ENCODE measurements around the gene TCEA2. TPM values are rescaled to one million over a fixed set of nuclear protein-coding genes. Genes with fewer than 3 reads are reported as not detected.

The TCEA2 gene
- total RNA-seq, 2 experiments from 2014 or later = 36.4 to 71.2 TPM

DNA sequence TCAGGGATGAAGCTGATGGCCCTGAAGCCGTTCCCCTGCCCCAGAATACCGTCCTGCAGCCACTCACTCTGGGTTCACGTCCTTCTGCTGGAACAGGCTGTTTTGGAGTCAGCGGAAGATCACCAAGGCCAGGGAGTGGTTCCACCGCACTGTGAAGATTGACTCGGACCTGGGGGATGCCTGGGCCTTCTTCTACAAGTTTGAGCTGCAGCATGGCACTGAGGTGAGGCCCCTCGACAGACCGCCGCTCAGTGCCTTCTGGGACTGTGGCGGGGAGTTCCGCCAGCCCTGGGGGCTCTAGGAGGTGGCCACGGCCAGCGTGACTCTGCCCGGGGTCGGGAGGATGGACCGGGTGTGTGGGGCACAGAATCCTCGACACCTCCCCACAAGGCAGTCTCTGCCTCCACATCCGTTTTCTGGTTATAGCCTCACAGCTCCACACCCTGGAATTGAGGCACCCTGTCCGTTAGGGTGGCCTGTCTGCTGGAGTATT, 31.1 kb upstream of the TCEA2 start:
- peaks cover 5% of the 10 kb centered on the region for H3K4me1 ChIP-seq (ENCODE audit: insufficient read depth, low read length, poor library complexity, severe bottlenecking)
- no peaks in the 10 kb centered on the region for H3K9me3 ChIP-seq (ENCODE audit: low read length)
- intact Hi-C loops (cut with micrococcal nuclease; ENCODE audit: unreplicated experiment) = no loop called here
- no peak overlapping the region for H3K4me3 ChIP-seq (ENCODE audit: low read depth, low read length, poor library complexity, severe bottlenecking)
- H3K4me2 ChIP-seq (ENCODE audit: low read length) = no peak overlapping the region
- no peak overlapping the region for H3K27ac ChIP-seq (ENCODE audit: low read depth, low read length, poor library complexity, severe bottlenecking)
- no peaks in the 10 kb centered on the region for H4K20me1 ChIP-seq (ENCODE audit: insufficient read depth, low read length)
- DNase-seq (ENCODE audit: low spot score) = no peak
- peaks cover 68% of the 10 kb centered on the region for H3K36me3 ChIP-seq (ENCODE audit: insufficient read depth, low read length)
- H2AFZ ChIP-seq (ENCODE audit: low read length) = no peak overlapping the region
- H3K9me2 ChIP-seq (ENCODE audit: insufficient read depth, low read length) = no peaks in the 10 kb centered on the region
- ChIA-PET CTCF (ENCODE audit: unreplicated experiment) (no interaction called here), POLR2A (no interaction called here)
- no peaks in the 10 kb centered on the region for H3K79me2 ChIP-seq (ENCODE audit: insufficient read depth, low read depth, low read length)
- TF ChIP-seq, protein P1, sequence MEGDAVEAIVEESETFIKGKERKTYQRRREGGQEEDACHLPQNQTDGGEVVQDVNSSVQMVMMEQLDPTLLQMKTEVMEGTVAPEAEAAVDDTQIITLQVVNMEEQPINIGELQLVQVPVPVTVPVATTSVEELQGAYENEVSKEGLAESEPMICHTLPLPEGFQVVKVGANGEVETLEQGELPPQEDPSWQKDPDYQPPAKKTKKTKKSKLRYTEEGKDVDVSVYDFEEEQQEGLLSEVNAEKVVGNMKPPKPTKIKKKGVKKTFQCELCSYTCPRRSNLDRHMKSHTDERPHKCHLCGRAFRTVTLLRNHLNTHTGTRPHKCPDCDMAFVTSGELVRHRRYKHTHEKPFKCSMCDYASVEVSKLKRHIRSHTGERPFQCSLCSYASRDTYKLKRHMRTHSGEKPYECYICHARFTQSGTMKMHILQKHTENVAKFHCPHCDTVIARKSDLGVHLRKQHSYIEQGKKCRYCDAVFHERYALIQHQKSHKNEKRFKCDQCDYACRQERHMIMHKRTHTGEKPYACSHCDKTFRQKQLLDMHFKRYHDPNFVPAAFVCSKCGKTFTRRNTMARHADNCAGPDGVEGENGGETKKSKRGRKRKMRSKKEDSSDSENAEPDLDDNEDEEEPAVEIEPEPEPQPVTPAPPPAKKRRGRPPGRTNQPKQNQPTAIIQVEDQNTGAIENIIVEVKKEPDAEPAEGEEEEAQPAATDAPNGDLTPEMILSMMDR (conservative IDR thresholded peaks at IDR 0.05; ENCODE audit: low read length) = no peak
- no peak for TF ChIP-seq EZH2phosphoT487 (IDR thresholded peaks at IDR 0.05; ENCODE audit: borderline replicate concordance, low read depth, low read length)
- BruUV-seq (replicated peaks) = no TSS peak

DNA sequence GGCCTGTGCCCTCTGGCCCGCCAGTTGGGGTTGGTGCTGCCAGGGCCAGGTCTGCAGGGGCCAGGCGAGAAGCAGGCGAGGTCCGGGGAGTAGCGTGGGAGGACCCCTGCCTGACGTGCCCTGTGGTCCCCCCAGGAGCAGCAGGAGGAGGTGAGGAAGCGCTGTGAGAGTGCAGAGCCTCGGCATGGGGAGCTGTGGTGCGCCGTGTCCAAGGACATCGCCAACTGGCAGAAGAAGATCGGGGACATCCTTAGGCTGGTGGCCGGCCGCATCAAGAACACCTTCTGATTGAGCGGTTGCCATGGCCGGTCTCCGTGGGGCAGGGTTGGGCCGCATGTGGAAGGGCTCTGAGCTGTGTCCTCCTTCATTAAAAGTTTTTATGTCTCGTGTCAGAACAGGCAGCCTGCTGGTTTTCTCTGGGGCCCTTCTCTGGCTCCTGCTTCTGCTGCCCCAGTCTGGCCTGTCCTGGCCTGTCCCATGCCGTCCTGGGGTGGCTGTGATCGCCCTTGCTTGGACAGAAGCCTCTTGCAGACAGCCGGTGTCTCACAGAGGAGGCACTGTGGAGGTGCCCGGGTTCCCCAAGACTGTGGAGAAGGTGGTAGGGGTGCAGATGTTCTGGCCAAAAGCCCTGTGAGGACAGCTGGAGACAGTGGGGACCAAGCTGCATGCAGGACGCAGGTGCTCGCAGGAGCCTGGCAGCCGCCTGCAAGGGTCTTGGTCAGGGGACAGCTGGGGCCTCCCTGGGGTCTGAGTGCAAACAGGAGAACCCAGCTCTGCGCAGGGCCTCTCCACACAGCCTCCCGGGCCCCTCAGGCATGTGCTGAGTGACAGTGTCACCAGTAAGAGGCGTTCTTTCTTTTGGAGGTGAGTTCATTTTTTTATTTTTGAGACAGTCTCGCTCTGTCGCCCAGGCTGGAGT, 30.0 kb upstream of the TCEA2 start:
- no peak overlapping the region for H3K27ac ChIP-seq (ENCODE audit: low read depth, low read length, poor library complexity, severe bottlenecking)
- CTCF ChIA-PET (ENCODE audit: unreplicated experiment) = no interaction called here
- peaks cover 57% of the 10 kb centered on the region for H3K36me3 ChIP-seq (ENCODE audit: insufficient read depth, low read length)
- H3K4me2 ChIP-seq (ENCODE audit: low read length) = no peak overlapping the region
- DNase-seq (ENCODE audit: low spot score) = no peak
- no peak overlapping the region for H2AFZ ChIP-seq (ENCODE audit: low read length)
- H3K9me3 ChIP-seq (ENCODE audit: low read length) = no peaks in the 10 kb centered on the region
- H3K9me2 ChIP-seq (ENCODE audit: insufficient read depth, low read length) = no peaks in the 10 kb centered on the region
- no peaks in the 10 kb centered on the region for H3K79me2 ChIP-seq (ENCODE audit: insufficient read depth, low read depth, low read length)
- intact Hi-C loops (cut with micrococcal nuclease; ENCODE audit: unreplicated experiment) = no loop called here
- TF ChIP-seq, protein P1 (conservative IDR thresholded peaks at IDR 0.05; ENCODE audit: low read length) = no peak
- no peak for TF ChIP-seq EZH2phosphoT487 (IDR thresholded peaks at IDR 0.05; ENCODE audit: borderline replicate concordance, low read depth, low read length)
- no peak overlapping the region for H3K4me3 ChIP-seq (ENCODE audit: low read depth, low read length, poor library complexity, severe bottlenecking)
- no peaks in the 10 kb centered on the region for H4K20me1 ChIP-seq (ENCODE audit: insufficient read depth, low read length)
- POLR2A ChIA-PET = interaction anchor here (0.6 kb wide), 1 partner anchor 1757 kb away, joined by 3 read pairs; no protein-coding TSS in a partner anchor
- peaks cover 16% of the 10 kb centered on the region for H3K4me1 ChIP-seq (ENCODE audit: insufficient read depth, low read length, poor library complexity, severe bottlenecking)
- no TSS peak for BruUV-seq (replicated peaks)

DNA sequence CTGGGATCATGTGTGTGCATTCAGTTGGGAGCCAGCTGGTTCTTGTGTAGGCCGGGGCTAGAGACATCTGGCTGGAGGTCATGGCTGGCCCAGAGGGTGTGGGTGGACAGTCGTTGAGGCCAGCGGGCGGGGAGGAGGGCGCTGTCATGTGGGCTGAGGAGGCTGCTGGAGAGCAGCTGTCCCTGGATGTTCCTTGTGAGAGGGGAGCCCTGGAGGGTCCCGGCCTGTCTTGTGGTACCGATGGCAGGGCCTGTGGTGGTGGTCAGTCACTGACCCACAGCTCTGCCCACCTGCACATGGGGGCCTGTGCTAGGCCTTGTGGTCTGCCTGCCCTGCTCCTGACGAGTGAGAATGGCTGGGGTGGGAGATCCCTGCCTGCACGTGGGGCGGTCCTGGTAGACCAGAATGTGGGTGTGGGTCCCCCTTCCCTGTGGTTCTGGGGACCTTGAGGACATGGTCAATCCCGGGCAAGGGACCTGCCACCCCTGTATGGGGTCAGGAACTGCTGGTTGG, 29.0 kb upstream of the TCEA2 start:
- POLR2A ChIA-PET = no interaction called here
- H3K27ac ChIP-seq (ENCODE audit: low read depth, low read length, poor library complexity, severe bottlenecking) = no peak overlapping the region
- no peaks in the 10 kb centered on the region for H3K79me2 ChIP-seq (ENCODE audit: insufficient read depth, low read depth, low read length)
- H2AFZ ChIP-seq (ENCODE audit: low read length) = no peak overlapping the region
- H3K4me1 ChIP-seq (ENCODE audit: insufficient read depth, low read length, poor library complexity, severe bottlenecking) = peaks cover 27% of the 10 kb centered on the region
- no peak overlapping the region for H3K4me2 ChIP-seq (ENCODE audit: low read length)
- H4K20me1 ChIP-seq (ENCODE audit: insufficient read depth, low read length) = no peaks in the 10 kb centered on the region
- no TSS peak for BruUV-seq (replicated peaks)
- intact Hi-C loops (cut with micrococcal nuclease; ENCODE audit: unreplicated experiment) = no loop called here
- peaks cover 49% of the 10 kb centered on the region for H3K36me3 ChIP-seq (ENCODE audit: insufficient read depth, low read length)
- TF ChIP-seq EZH2phosphoT487 (IDR thresholded peaks at IDR 0.05; ENCODE audit: borderline replicate concordance, low read depth, low read length) = no peak
- TF ChIP-seq, protein P1 (conservative IDR thresholded peaks at IDR 0.05; ENCODE audit: low read length) = no peak
- H3K9me3 ChIP-seq (ENCODE audit: low read length) = no peaks in the 10 kb centered on the region
- no peak overlapping the region for H3K4me3 ChIP-seq (ENCODE audit: low read depth, low read length, poor library complexity, severe bottlenecking)
- no peak for DNase-seq (ENCODE audit: low spot score)
- CTCF ChIA-PET (ENCODE audit: unreplicated experiment) = no interaction called here
- H3K9me2 ChIP-seq (ENCODE audit: insufficient read depth, low read length) = no peaks in the 10 kb centered on the region
